Neuronal stem cell (in vitro differentiated cells): ENCODE data around the gene FAH.

Experiments used
- DNase-seq: peaks from one replicate; pipeline ENCODE4 v3.0.0-alpha.2; 2013; ENCODE audit warnings: low spot score
- H2AFZ ChIP-seq: one replicate; pipeline ENCODE4 v1.6.1; 2013; ENCODE audit warnings: mild to moderate bottlenecking, low read length, inconsistent platforms
- H2AK5ac ChIP-seq: 2 replicates; pipeline ENCODE4 v1.6.1; 2013; ENCODE audit warnings: low read depth, mild to moderate bottlenecking, inconsistent platforms, low read length, moderate library complexity, mixed read lengths
- H2BK120ac ChIP-seq: 2 replicates; pipeline ENCODE4 v1.6.1; 2013; ENCODE audit warnings: low read depth, mild to moderate bottlenecking, inconsistent platforms, low read length, moderate library complexity, mixed read lengths
- H2BK12ac ChIP-seq: one replicate; pipeline ENCODE4 v1.6.1; 2013; ENCODE audit warnings: low read length, inconsistent platforms
- H2BK15ac ChIP-seq: 2 replicates; pipeline ENCODE4 v1.6.1; 2013; ENCODE audit warnings: mild to moderate bottlenecking, low read length, inconsistent platforms, mixed read lengths
- H2BK5ac ChIP-seq: one replicate; pipeline ENCODE4 v1.6.1; 2013; ENCODE audit warnings: inconsistent platforms, mild to moderate bottlenecking, low read length, moderate library complexity
- H3K14ac ChIP-seq: one replicate; pipeline ENCODE4 v1.6.1; 2013; ENCODE audit warnings: low read length, inconsistent platforms
- H3K18ac ChIP-seq: 2 replicates; pipeline ENCODE4 v1.6.1; 2013; ENCODE audit warnings: low read length, inconsistent platforms
- H3K23ac ChIP-seq: 2 replicates; pipeline ENCODE4 v1.6.1; 2013; ENCODE audit warnings: low read depth, mild to moderate bottlenecking, mixed read lengths, low read length, inconsistent platforms; ENCODE audit not compliant: poor library complexity
- H3K27ac ChIP-seq: replicated peaks from 3 replicates; pipeline ENCODE4 v1.5.1; 2013; ENCODE audit warnings: low read length, inconsistent platforms
- H3K27me3 ChIP-seq, 3 experiments: 2 replicates each; pipeline ENCODE4 v1.6.1; 2013; ENCODE audit warnings: low read length in 3 of 3, mild to moderate bottlenecking in 2 of 3, inconsistent platforms in 1 of 3, low read depth in 1 of 3, mixed read lengths in 1 of 3, moderate library complexity in 1 of 3; ENCODE audit not compliant: control insufficient read depth in 3 of 3, insufficient read depth in 3 of 3
- H3K36me3 ChIP-seq, 2 donors: replicated peaks in 1 of 2; 2 replicates each; pipeline ENCODE4 v1.6.1; 2013; ENCODE audit warnings: low read length in 2 of 2; ENCODE audit not compliant: control insufficient read depth in 2 of 2, insufficient read depth in 2 of 2
- H3K4ac ChIP-seq: 2 replicates; pipeline ENCODE4 v1.6.1; 2013; ENCODE audit warnings: inconsistent platforms, mild to moderate bottlenecking, low read length, moderate library complexity
- H3K4me1 ChIP-seq, 2 donors: 1 replicate in 1 of 2; 2 replicates in 1 of 2; pipeline ENCODE4 v1.6.1; 2013; ENCODE audit warnings: low read length in 2 of 2, low read depth in 1 of 2; ENCODE audit not compliant: control insufficient read depth in 2 of 2, insufficient read depth in 1 of 2
- H3K4me2 ChIP-seq: one replicate; pipeline ENCODE4 v1.6.1; 2013; ENCODE audit warnings: mild to moderate bottlenecking, low read length, inconsistent platforms; ENCODE audit not compliant: insufficient read depth, poor library complexity, severe bottlenecking
- H3K4me3 ChIP-seq, 2 donors: 2 replicates each; pipeline ENCODE4 v1.5.1; 2013; ENCODE audit warnings: low read length in 2 of 2, mild to moderate bottlenecking in 2 of 2, inconsistent platforms in 1 of 2, moderate library complexity in 1 of 2
- H3K79me1 ChIP-seq: one replicate; pipeline ENCODE4 v1.6.1; 2013; ENCODE audit warnings: low read depth, mild to moderate bottlenecking, inconsistent platforms, low read length, moderate library complexity
- H3K9ac ChIP-seq: one replicate; pipeline ENCODE4 v1.6.1; 2013; ENCODE audit warnings: mild to moderate bottlenecking, low read depth, low read length, inconsistent platforms; ENCODE audit not compliant: poor library complexity
- H3K9me3 ChIP-seq, 2 donors: replicated peaks in 1 of 2; 2 replicates each; pipeline versions ENCODE3 to v1.6.1; 2013; ENCODE audit warnings: low read length in 2 of 2, mild to moderate bottlenecking in 2 of 2, inconsistent platforms in 1 of 2, low read depth in 1 of 2, mixed read lengths in 1 of 2, moderate library complexity in 1 of 2; ENCODE audit not compliant: control insufficient read depth in 2 of 2, insufficient read depth in 1 of 2
- H4K8ac ChIP-seq: one replicate; pipeline ENCODE4 v1.6.1; 2013; ENCODE audit warnings: low read depth, mild to moderate bottlenecking, inconsistent platforms, low read length, moderate library complexity
- H4K91ac ChIP-seq: one replicate; pipeline ENCODE4 v1.6.1; 2013; ENCODE audit warnings: low read length, low read depth, mild to moderate bottlenecking, inconsistent platforms; ENCODE audit not compliant: poor library complexity
- WGBS, 2 donors: extraction: QIAGEN DNeasy Blood & Tissue Kit; methylation state at CpG; one replicate each; pipeline ENCODE4 v1.1.7; 2013; ENCODE audit warnings: missing lambda C conversion rate in 2 of 2, mixed read lengths in 1 of 2; ENCODE audit not compliant: insufficient read length in 2 of 2, insufficient replicate concordance in 1 of 2; ENCODE audit errors: extremely low coverage in 2 of 2; 5-methylcytosine and 5-hydroxymethylcytosine counted together

Gene FAH

DNA sequence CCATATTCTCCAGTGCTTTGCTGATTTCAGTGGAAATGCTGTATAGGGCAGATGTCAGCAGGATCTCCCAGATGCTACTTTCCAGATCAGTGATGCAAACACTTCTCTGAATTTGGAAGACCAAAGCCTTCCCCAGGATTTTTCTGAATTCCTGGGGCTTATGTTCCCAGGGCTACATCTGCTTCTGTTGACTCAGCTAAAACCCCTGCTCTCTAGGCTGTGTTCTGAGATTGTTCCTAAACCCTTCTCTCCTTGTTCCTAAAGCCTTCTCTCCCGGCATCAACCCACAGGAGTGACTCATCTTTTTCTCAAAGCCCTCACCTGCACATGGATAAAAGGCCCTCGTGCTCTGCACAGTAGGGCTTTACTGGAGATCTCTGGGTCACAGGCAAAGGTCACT is 35.5 kb downstream of the FAH start:
- peak overlapping the region; percentile 70 for H3K27ac ChIP-seq
- H3K27me3 ChIP-seq = no peaks in the 10 kb centered on the region

DNA sequence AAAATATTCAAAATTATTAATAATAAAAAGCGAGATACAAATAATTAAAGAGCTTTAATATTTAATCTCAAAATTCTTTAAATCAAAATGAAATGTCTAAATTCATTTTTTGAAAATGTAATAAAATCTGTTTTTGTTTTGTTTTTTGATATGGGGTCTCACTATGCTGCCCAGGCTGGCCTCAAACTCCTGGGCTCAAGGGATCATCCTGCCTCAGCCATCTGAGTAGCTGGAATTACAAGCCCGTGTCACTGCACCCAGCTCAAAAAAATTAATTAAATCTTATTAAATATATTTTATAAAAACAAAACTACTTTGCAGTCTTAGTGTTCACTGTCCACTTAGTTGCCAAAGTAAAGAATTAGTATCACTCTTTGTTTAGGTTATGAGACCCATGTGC is 38.4 kb downstream of the FAH start:
- no CpG with 5 or more reads among the region's 2 CpGs for WGBS, 2 donors
- no peak overlapping the region for H4K91ac ChIP-seq
- no peak overlapping the region for H3K4me3 ChIP-seq
- no peak overlapping the region for H2BK12ac ChIP-seq
- H3K36me3 ChIP-seq = peaks cover 3 to 9% of the 10 kb centered on the region in 2 donors
- no peak overlapping the region for H2AK5ac ChIP-seq
- H3K9me3 ChIP-seq = no peaks in the 10 kb centered on the region
- H3K27ac ChIP-seq = no peak overlapping the region
- no peak overlapping the region for H2BK5ac ChIP-seq
- H2BK120ac ChIP-seq = no peak overlapping the region
- no peak overlapping the region for H4K8ac ChIP-seq
- H3K9ac ChIP-seq = no peak overlapping the region
- H2BK15ac ChIP-seq = no peak overlapping the region
- peaks cover 0 to 7% (median 0%) of the 10 kb centered on the region in 3 experiments for H3K27me3 ChIP-seq
- no peaks in the 10 kb centered on the region for H3K79me1 ChIP-seq
- no peak overlapping the region for H3K4me2 ChIP-seq
- H3K23ac ChIP-seq = no peak overlapping the region
- H2AFZ ChIP-seq = no peak overlapping the region
- H3K18ac ChIP-seq = no peak overlapping the region
- H3K14ac ChIP-seq = no peak overlapping the region
- no peak overlapping the region for H3K4ac ChIP-seq
- H3K4me1 ChIP-seq = peaks cover 3 to 8% of the 10 kb centered on the region in 2 donors
- DNase-seq = no peak

More for the DNA sequence above, 35.5 kb downstream of the FAH start:
- H4K8ac ChIP-seq = no peak overlapping the region
- H4K91ac ChIP-seq = no peak overlapping the region
- H3K36me3 ChIP-seq = peaks cover 3 to 16% of the 10 kb centered on the region in 2 donors
- no peak overlapping the region for H3K18ac ChIP-seq
- peak; percentile 21 for DNase-seq
- no peak overlapping the region for H2BK120ac ChIP-seq
- H2AK5ac ChIP-seq = no peak overlapping the region
- H2BK15ac ChIP-seq = no peak overlapping the region
- H3K23ac ChIP-seq = no peak overlapping the region
- H3K9me3 ChIP-seq = peaks cover 3 to 4% of the 10 kb centered on the region in 2 donors
- H3K9ac ChIP-seq = no peak overlapping the region
- H3K14ac ChIP-seq = no peak overlapping the region
- H2BK12ac ChIP-seq = no peak overlapping the region
- H3K79me1 ChIP-seq = no peaks in the 10 kb centered on the region
- no peak overlapping the region for H3K4ac ChIP-seq
- WGBS, 2 donors = no CpG with 5 or more reads among the region's 2 CpGs
- H2AFZ ChIP-seq = no peak overlapping the region
- H3K4me3 ChIP-seq = no peak overlapping the region
- no peak overlapping the region for H2BK5ac ChIP-seq
- peaks cover 5 to 9% of the 10 kb centered on the region in 2 donors for H3K4me1 ChIP-seq
- no peak overlapping the region for H3K4me2 ChIP-seq

DNA sequence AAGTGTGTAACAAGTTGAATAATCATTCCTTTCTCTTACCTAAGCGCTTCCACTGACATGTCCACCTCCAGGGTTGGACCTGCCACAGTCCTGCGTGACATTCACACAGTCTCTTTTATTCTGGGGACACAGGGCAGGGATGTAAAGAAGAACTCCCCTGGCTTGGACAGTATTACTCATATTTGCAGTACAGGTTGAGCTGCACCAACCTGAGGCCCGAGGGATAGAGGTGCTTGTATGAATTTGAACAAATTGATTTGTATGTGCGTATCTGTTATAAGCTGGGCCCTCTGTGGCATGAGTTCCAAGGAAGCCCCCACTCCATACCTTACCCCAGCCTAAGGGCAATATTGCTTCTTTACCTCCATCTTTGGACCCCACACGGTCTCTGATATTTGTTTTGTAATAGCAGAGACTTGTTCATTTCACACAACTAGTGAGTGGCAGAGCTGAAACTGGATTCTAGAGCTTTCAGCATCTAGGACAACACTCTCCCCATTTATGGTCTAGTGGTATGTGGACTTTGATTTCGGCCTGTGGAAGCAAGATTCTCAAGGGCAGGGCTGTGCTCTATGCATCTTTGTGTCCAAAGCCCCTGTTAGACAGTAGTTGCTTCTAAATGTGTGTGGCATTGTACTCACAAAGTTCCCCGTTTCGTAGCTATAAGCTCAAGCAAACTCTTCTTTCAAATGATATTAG is 39.2 kb downstream of the FAH start:
- no peak overlapping the region for H2BK120ac ChIP-seq
- no peak overlapping the region for H4K91ac ChIP-seq
- H3K27me3 ChIP-seq = peaks cover 0 to 7% (median 0%) of the 10 kb centered on the region in 3 experiments
- DNase-seq = no peak
- H3K9ac ChIP-seq = no peak overlapping the region
- H2AFZ ChIP-seq = no peak overlapping the region
- peaks cover 3 to 8% of the 10 kb centered on the region in 2 donors for H3K4me1 ChIP-seq
- no peak overlapping the region for H4K8ac ChIP-seq
- H3K23ac ChIP-seq = no peak overlapping the region
- WGBS, 2 donors = no CpG with 5 or more reads among the region's 8 CpGs
- H3K14ac ChIP-seq = no peak overlapping the region
- H3K9me3 ChIP-seq = no peaks in the 10 kb centered on the region
- no peak overlapping the region for H3K4me2 ChIP-seq
- H3K79me1 ChIP-seq = no peaks in the 10 kb centered on the region
- H3K27ac ChIP-seq = no peak overlapping the region
- H3K4me3 ChIP-seq = no peak overlapping the region
- H2BK15ac ChIP-seq = no peak overlapping the region
- no peak overlapping the region for H2BK12ac ChIP-seq
- no peak overlapping the region for H2BK5ac ChIP-seq
- no peak overlapping the region for H2AK5ac ChIP-seq
- no peak overlapping the region for H3K18ac ChIP-seq
- H3K4ac ChIP-seq = no peak overlapping the region
- peaks cover under 1 to 1% of the 10 kb centered on the region in 2 donors for H3K36me3 ChIP-seq

GRCh38 chr15:80194186-80194585 is 41.4 kb downstream of the FAH start:
- no peak overlapping the region for H2BK15ac ChIP-seq
- no peaks in the 10 kb centered on the region for H3K9me3 ChIP-seq
- no peak overlapping the region for H3K23ac ChIP-seq
- peaks cover 0 to 1% of the 10 kb centered on the region in 2 donors for H3K4me1 ChIP-seq
- WGBS, 2 donors = no CpG with 5 or more reads among the region's 1 CpG
- H2AFZ ChIP-seq = no peak overlapping the region
- H3K27me3 ChIP-seq = peaks cover 0 to 18% (median 0%) of the 10 kb centered on the region in 3 experiments
- no peak overlapping the region for H2BK12ac ChIP-seq
- no peak overlapping the region for H3K9ac ChIP-seq
- H3K79me1 ChIP-seq = no peaks in the 10 kb centered on the region
- no peak overlapping the region for H4K91ac ChIP-seq
- H3K4ac ChIP-seq = no peak overlapping the region
- no peak overlapping the region for H2AK5ac ChIP-seq
- no peak overlapping the region for H3K4me3 ChIP-seq
- no peak overlapping the region for H3K18ac ChIP-seq
- no peak for DNase-seq
- H2BK5ac ChIP-seq = no peak overlapping the region
- H3K4me2 ChIP-seq = no peak overlapping the region
- no peaks in the 10 kb centered on the region for H3K36me3 ChIP-seq
- H3K14ac ChIP-seq = no peak overlapping the region
- no peak overlapping the region for H2BK120ac ChIP-seq
- H4K8ac ChIP-seq = no peak overlapping the region
- no peak overlapping the region for H3K27ac ChIP-seq
